HG02852 (cell line): Measurements from ENCODE around the gene NEDD4L.

ENCODE experiments used
- ATAC-seq: cut with Tn5 transposase; IDR thresholded peaks from one replicate; pipeline ENCODE4 v1.9.1; 2021; ENCODE audit warnings: mild to moderate bottlenecking, moderate library complexity; ENCODE audit not compliant: unreplicated experiment

NEDD4L gene

GRCh38 chr18:58438161-58438957 is 394.3 kb downstream of the NEDD4L start:
- no peak for ATAC-seq

GRCh38 chr18:58438958-58439300 is 394.9 kb downstream of the NEDD4L start:
- ATAC-seq: no peak

GRCh38 chr18:58443671-58444070 is 399.6 kb downstream of the NEDD4L start:
- no peak for ATAC-seq

GRCh38 chr18:58446391-58447060 is 402.5 kb downstream of the NEDD4L start:
- ATAC-seq: no peak

- ATAC-seq: no peak
These were observed 403.5 kb downstream of the NEDD4L start for GRCh38 chr18:58447402-58448095.

GRCh38 chr18:58449464-58449863 is 405.4 kb downstream of the NEDD4L start:
- no peak for ATAC-seq
